Panc1 (cell line): ENCODE results near the gene CUX1. TPM values are rescaled to one million over a fixed set of nuclear protein-coding genes. Genes with fewer than 3 reads are reported as not detected.

ENCODE experiments used
- ATAC-seq: fragments of 200-7000 bp; cut with Tn5 transposase; 2 replicates; pipeline ENCODE4 v1.9.1; 2020; ENCODE audit warnings: mild to moderate bottlenecking, moderate library complexity
- BruUV-seq: library from RNA; stranded (reverse); fragments of 400-500 nt; replicated peaks from 2 replicates; lab custom pipeline; 2021; lab: Mats Ljungman, UMichigan
- CTCF ChIA-PET: fragments of 300-600 bp; sonication (Branson Sonifier 250); formaldehyde crosslinking; loops from one replicate; lab custom pipeline; 2022; ENCODE audit warnings: antibody characterized with exemption; lab: Charles Lee
- POLR2A ChIA-PET: fragments of 300-600 bp; sonication (Branson Sonifier 250); formaldehyde crosslinking; loops from one replicate; lab custom pipeline; 2022; ENCODE audit warnings: antibody characterized with exemption; lab: Charles Lee
- DNase-seq: peaks from one replicate; pipeline ENCODE4 v3.0.0-alpha.2; 2010; ENCODE audit warnings: low read depth, low spot score
- H3K27ac ChIP-seq: 2 replicates; pipeline ENCODE4 v1.5.1; 2011; ENCODE audit warnings: mild to moderate bottlenecking, low read length, inconsistent platforms
- H3K27me3 ChIP-seq: fragments of 200-500 bp; sonication (Bioruptor generic); 2 replicates; pipeline ENCODE4 v1.6.0; 2014; ENCODE audit warnings: low read length, inconsistent platforms; ENCODE audit not compliant: control insufficient read depth, insufficient read depth
- H3K36me3 ChIP-seq: fragments of 200-500 bp; sonication (Bioruptor generic); 2 replicates; pipeline ENCODE4 v1.5.1; 2014; ENCODE audit warnings: inconsistent platforms, mild to moderate bottlenecking, low read length, moderate library complexity; ENCODE audit not compliant: control insufficient read depth, insufficient read depth
- H3K4me1 ChIP-seq: 2 replicates; pipeline ENCODE4 v1.5.1; 2011; ENCODE audit warnings: inconsistent platforms, mild to moderate bottlenecking, low read length, moderate library complexity; ENCODE audit not compliant: control insufficient read depth, insufficient read depth
- H3K4me3 ChIP-seq, 2 experiments: 2 replicates each; pipeline ENCODE4 v1.5.1; 2011 to 2012; ENCODE audit warnings: low read depth in 2 of 2, low read length in 2 of 2, mild to moderate bottlenecking in 2 of 2, inconsistent platforms in 1 of 2, moderate library complexity in 1 of 2
- H3K9me3 ChIP-seq: fragments of 200-500 bp; sonication (Bioruptor generic); 2 replicates; pipeline ENCODE4 v1.5.1; 2014; ENCODE audit warnings: low read depth, mild to moderate bottlenecking, inconsistent platforms, low read length, moderate library complexity; ENCODE audit not compliant: control insufficient read depth, insufficient read depth
- CTCF ChIP-seq: fragments of 450-650 bp; IDR thresholded peaks from 2 replicates; pipeline ENCODE4 v1.5.1; 2017; ENCODE audit warnings: mild to moderate bottlenecking
- POLR2AphosphoS5 ChIP-seq: IDR thresholded peaks from 2 replicates; pipeline ENCODE4 v1.6.1; 2012; ENCODE audit warnings: mild to moderate bottlenecking, low read depth, low read length, moderate library complexity
- SIN3A ChIP-seq: IDR thresholded peaks from 2 replicates; pipeline ENCODE4 v1.6.1; 2012; ENCODE audit warnings: low read depth, mild to moderate bottlenecking, low read length, moderate library complexity, borderline replicate concordance; ENCODE audit not compliant: insufficient read depth
- TCF7L2 ChIP-seq: IDR thresholded peaks from 2 replicates; pipeline ENCODE4 v1.6.1; 2011; ENCODE audit warnings: mild to moderate bottlenecking, low read depth, low read length, inconsistent platforms
- in situ Hi-C: cut with HindIII; loops from 2 replicates; pipeline ENCODE4 v1.10.0; 2016; ENCODE audit warnings: low sequenced_read_pairs, low pct_unique_long_range_greater_than_20kb
- intact Hi-C: fragments of 100-400 bp; cut with micrococcal nuclease; formaldehyde crosslinking; loops from one replicate; pipeline ENCODE4 v1.10.0; 2022; ENCODE audit not compliant: unreplicated experiment
- total RNA-seq: library from RNA; stranded (reverse); gene quantifications from one replicate; pipeline ENCODE4 v1.2.1, GENCODE V29; 2021; ENCODE audit not compliant: unreplicated experiment
- TF ChIP-seq, protein P1 (sequence below), 2 experiments: IDR thresholded peaks; 2 replicates each; pipeline ENCODE4 v1.6.1; 2011 to 2012; ENCODE audit warnings: low read depth in 2 of 2, control low read depth in 1 of 2, low read length in 1 of 2, mild to moderate bottlenecking in 1 of 2, moderate library complexity in 1 of 2; ENCODE audit not compliant: insufficient read depth in 1 of 2

The CUX1 gene
- total RNA-seq, 1 experiment from 2014 or later = 50.9 TPM

DNA sequence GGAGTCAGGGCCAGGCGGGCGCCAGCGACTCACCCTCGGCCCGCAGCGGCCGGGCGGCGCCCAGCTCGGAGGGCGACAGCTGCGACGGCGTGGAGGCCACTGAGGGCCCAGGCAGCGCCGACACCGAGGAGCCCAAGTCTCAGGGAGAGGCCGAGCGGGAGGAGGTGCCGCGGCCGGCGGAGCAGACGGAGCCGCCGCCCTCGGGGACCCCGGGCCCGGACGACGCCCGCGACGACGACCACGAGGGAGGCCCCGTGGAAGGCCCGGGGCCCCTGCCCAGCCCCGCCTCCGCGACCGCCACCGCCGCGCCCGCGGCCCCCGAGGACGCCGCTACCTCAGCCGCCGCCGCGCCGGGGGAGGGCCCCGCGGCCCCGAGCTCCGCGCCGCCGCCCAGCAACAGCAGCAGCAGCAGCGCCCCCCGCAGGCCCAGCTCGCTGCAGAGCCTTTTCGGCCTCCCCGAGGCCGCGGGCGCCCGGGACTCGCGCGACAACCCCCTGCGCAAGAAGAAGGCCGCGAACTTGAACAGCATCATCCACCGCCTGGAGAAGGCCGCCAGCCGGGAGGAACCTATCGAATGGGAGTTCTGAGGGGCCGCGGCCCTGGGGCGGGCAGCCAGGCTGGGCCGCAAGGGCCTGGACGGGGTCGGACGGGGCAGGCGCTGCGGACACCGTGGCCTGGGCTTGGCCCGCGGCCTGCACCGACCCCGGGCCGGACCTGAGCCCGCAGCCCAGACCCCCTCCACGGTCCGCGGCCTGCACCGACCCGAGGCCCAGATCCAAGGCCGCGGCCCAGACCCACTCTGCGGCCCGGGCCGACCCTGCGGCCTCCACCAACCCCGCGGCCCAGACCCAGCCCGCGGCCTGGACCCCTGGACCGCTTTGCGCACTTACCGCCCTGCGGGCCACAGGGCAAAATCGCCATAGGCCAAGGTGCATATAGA is 431.3 kb downstream of the CUX1 start:
- Histone ChIP-seq H3K4me3 (no peak overlapping the region), H3K9me3 (no peaks in the 10 kb centered on the region), H3K4me1 (no peaks in the 10 kb centered on the region), H3K27me3 (no peaks in the 10 kb centered on the region), H3K36me3 (peaks cover 2% of the 10 kb centered on the region; the same call in 1 of the 2 replicates), H3K27ac (no peak overlapping the region)
- BruUV-seq = no TSS peak
- no peak for DNase-seq
- TF ChIP-seq, protein P1, sequence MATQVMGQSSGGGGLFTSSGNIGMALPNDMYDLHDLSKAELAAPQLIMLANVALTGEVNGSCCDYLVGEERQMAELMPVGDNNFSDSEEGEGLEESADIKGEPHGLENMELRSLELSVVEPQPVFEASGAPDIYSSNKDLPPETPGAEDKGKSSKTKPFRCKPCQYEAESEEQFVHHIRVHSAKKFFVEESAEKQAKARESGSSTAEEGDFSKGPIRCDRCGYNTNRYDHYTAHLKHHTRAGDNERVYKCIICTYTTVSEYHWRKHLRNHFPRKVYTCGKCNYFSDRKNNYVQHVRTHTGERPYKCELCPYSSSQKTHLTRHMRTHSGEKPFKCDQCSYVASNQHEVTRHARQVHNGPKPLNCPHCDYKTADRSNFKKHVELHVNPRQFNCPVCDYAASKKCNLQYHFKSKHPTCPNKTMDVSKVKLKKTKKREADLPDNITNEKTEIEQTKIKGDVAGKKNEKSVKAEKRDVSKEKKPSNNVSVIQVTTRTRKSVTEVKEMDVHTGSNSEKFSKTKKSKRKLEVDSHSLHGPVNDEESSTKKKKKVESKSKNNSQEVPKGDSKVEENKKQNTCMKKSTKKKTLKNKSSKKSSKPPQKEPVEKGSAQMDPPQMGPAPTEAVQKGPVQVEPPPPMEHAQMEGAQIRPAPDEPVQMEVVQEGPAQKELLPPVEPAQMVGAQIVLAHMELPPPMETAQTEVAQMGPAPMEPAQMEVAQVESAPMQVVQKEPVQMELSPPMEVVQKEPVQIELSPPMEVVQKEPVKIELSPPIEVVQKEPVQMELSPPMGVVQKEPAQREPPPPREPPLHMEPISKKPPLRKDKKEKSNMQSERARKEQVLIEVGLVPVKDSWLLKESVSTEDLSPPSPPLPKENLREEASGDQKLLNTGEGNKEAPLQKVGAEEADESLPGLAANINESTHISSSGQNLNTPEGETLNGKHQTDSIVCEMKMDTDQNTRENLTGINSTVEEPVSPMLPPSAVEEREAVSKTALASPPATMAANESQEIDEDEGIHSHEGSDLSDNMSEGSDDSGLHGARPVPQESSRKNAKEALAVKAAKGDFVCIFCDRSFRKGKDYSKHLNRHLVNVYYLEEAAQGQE (IDR thresholded peaks at IDR 0.05; ENCODE audit: insufficient read depth in 1 of 2, low read depth in 2 of 2, low read length in 1 of 2) = no peak
- no peak for TF ChIP-seq TCF7L2
- TF ChIP-seq POLR2AphosphoS5 = no peak
- no peak for TF ChIP-seq CTCF
- TF ChIP-seq SIN3A = no peak
- in situ Hi-C loops (no loop called here), intact Hi-C loops (no loop called here)
- ChIA-PET POLR2A (no interaction called here), CTCF (interaction anchor here (0.7 kb wide), 1 partner anchor 25 kb away, joined by 4 read pairs; no protein-coding TSS in a partner anchor)
- ATAC-seq = no peak

DNA sequence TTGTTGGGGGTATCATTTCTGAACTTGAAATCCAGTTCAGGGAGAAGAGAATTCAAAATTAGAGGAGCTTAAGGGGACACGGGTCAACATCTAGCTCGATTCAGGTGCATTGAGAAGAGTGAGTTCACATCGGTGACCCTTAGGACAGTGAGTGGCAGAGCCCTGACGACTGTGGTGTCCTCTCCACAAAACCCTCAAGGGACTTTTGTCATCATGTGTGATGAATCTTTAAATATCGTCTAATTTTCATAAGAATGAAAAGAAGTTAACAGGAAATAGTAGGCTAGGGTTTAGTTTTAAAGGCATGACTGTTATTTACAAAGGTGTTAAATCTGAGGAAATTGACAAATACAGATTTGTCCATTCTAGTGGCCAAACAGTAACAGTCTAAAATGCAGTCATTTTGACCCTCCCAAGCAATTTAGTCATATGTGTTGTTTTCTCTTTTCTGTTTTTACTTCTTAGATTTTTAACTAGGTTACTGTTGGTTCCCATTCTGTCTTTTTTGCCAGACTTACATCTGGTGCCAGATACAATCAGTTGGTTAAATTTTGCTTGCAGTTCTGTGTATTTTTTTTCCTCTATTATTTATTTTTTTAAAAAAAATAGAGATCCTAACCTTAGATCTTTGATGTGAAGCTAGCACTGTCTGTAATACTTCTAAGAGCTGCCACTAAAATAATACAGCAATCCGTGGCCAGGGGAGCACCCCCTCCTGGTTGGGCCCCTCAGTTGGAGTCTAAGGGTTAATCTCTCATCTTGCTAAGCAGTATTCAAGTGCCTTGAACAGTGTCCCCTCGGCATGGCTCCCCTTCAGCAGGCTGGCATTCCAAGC is 434.3 kb downstream of the CUX1 start:
- ChIA-PET POLR2A (interaction anchor here (0.7 kb wide), 1 partner anchor 248 kb away, joined by 4 read pairs; no protein-coding TSS in a partner anchor), CTCF (no interaction called here)
- no peak overlapping the region for H3K4me3 ChIP-seq
- no TSS peak for BruUV-seq
- in situ Hi-C loops (no loop called here), intact Hi-C loops (no loop called here)
- peaks cover 2% of the 10 kb centered on the region; the same call in 1 of the 2 replicates for H3K36me3 ChIP-seq
- no peak for ATAC-seq
- H3K27ac ChIP-seq = no peak overlapping the region
- H3K9me3 ChIP-seq = no peaks in the 10 kb centered on the region
- TF ChIP-seq POLR2AphosphoS5 (no peak), CTCF (no peak), SIN3A (no peak), TCF7L2 (no peak)
- TF ChIP-seq, protein P1 (IDR thresholded peaks at IDR 0.05; ENCODE audit: insufficient read depth in 1 of 2, low read depth in 2 of 2, low read length in 1 of 2) = no peak
- H3K27me3 ChIP-seq = no peaks in the 10 kb centered on the region
- no peak for DNase-seq
- no peaks in the 10 kb centered on the region for H3K4me1 ChIP-seq
